NOMO-1 (cell line): ENCODE measurements around the gene ZGLP1.

ENCODE experiments used
- DNase-seq, 2 experiments: peaks; one replicate each; lab custom pipeline; 2025; ENCODE audit not compliant: unreplicated experiment in 2 of 2; lab: John Stamatoyannopoulos, UW

Gene ZGLP1

GRCh38 chr19:10295847-10296591 is 13.6 kb downstream of the ZGLP1 start:
- DNase-seq = no peak

DNA sequence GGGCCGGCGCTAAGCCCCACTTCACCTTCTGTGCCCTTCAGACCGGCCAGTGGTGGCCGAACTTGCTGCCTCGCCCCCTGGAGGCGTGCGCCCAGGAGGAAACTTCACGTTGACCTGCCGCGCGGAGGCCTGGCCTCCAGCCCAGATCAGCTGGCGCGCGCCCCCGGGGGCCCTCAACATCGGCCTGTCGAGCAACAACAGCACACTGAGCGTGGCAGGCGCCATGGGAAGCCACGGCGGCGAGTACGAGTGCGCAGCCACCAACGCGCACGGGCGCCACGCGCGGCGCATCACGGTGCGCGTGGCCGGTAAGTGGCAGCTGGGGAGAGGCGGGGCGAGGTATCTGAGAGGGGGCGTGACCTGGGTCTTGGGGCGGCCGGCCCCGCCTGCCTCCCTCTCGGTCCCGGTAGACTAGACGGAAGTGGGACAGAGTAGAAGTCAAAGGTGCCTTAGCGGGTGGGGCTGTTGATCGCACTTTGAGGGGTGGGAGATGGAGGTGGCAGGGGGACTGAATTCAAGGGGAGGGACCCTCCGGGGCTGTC is 14.2 kb downstream of the ZGLP1 start:
- DNase-seq = peak; percentile 51 to 54

- no peak for DNase-seq
These were observed 15.3 kb downstream of the ZGLP1 start for GRCh38 chr19:10294368-10294697.

DNA sequence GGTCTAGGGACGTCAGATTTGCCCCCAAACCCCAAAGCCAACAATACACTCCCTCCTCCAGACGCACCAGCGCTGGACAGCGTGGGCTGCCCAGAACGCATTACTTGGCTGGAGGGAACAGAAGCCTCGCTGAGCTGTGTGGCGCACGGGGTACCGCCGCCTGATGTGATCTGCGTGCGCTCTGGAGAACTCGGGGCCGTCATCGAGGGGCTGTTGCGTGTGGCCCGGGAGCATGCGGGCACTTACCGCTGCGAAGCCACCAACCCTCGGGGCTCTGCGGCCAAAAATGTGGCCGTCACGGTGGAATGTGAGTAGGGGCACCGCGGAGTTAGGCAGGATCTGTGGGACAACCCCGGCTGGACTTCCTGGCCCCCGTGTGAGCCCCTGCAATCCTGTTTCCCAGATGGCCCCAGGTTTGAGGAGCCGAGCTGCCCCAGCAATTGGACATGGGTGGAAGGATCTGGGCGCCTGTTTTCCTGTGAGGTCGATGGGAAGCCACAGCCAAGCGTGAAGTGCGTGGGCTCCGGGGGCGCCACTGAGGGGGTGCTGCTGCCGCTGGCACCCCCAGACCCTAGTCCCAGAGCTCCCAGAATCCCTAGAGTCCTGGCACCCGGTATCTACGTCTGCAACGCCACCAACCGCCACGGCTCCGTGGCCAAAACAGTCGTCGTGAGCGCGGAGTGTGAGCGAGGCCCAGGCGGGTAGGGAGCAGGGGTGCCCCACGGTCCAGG is 15.8 kb downstream of the ZGLP1 start:
- no peak for DNase-seq

DNA sequence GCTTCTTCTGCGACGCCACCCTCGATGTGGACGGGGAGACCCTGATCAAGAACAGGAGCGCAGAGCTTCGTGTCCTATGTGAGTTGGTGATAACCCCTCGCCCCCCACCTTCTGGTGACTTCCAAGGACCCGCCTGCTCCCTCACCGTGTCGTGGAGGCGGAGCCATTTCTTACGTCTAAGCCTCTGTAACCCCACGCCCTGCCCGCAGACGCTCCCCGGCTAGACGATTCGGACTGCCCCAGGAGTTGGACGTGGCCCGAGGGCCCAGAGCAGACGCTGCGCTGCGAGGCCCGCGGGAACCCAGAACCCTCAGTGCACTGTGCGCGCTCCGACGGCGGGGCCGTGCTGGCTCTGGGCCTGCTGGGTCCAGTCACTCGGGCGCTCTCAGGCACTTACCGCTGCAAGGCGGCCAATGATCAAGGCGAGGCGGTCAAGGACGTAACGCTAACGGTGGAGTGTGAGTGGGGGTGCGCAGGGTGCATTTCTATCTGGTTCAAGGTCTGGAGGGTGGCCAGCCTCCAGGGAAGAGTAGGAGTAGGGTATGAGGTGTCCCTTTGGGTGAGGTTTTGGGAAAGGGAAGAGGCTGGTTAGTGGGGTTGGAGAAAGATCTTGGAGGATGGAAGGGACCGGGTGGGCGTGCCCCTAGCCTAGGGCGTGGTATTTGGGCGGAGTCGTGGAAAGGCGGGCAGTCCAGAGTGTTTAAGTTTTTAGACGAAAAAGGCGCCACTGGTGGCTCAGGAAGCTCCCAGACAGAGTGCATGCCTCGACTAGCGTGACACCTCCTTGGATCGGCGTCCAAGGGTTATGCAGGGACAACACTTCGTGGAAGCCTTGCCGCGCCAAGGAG is 16.6 kb downstream of the ZGLP1 start:
- DNase-seq = no peak

- peak; percentile 39 to 58 for DNase-seq
These were observed 17.3 kb downstream of the ZGLP1 start for GRCh38 chr19:10292206-10292788.

DNA sequence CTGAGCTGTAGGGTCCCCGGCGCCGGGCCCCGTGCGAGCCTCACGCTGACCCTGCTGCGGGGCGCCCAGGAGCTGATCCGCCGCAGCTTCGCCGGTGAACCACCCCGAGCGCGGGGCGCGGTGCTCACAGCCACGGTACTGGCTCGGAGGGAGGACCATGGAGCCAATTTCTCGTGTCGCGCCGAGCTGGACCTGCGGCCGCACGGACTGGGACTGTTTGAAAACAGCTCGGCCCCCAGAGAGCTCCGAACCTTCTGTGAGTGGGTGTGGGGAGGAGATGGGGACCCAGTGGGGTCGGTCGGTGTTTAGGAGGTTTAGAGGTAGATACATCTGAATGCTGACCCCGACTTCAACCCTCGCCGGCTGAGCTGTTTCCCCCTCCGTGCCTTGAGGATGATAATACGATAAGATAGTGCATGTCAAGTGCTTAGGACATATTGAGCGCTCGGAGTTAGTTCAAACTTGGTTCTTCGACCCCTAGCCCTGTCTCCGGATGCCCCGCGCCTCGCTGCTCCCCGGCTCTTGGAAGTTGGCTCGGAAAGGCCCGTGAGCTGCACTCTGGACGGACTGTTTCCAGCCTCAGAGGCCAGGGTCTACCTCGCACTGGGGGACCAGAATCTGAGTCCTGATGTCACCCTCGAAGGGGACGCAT is 17.9 kb downstream of the ZGLP1 start:
- no peak for DNase-seq

GRCh38 chr19:10290876-10291553 is 18.6 kb downstream of the ZGLP1 start:
- DNase-seq = peak in 1 of 2 experiments; percentile 33

DNA sequence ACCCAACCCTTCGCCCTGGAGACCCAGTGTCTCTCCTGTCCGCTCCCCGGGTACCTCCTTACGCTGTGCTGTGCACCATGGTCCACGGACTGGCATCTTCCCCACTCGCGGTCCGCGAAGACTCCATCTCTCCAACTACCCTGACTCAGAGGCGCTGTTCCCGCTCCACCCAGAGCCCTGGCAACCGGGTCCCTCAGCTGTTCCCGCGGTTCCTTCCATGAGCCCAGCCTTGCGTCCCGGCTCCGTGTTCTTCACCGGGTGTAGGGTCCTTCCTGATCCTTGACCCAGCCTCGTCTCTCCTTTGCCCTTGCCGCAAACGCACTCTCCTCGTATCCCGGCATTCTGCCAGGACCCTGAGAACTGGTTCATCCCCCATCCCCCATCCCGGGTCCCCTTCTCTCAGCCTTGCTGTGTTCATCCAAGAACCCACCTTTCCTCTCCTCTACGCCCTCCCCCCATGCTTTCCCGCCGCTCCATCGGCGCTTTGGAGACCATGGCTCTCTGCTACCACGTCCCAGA is 19.2 kb downstream of the ZGLP1 start:
- no peak for DNase-seq

DNA sequence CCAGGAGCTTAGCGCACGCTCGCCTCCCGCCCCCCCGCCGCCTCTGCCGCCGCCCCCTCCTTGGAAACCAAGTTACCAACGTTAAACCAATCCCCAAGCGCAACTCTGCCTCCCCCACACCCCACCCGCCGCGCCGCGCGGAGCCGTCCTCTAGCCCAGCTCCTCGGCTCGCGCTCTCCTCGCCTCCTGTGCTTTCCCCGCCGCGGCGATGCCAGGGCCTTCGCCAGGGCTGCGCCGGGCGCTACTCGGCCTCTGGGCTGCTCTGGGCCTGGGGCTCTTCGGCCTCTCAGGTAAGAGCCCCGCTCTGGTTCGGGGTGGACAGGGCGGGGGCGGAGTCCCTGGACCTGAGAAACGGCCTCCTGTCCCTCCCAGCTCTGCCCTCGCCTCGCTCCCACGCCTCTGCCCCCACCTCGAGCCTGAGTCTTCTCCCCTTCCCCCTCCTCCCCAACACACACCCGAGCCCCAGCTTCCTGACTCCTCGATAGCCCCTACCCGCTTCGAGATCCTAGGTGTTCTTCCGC is 19.7 kb downstream of the ZGLP1 start, which contains the start of gene ICAM5:
Gene ICAM5, plus strand, starts transcription at position 117 of the 521 bp plus-strand sequence. Its CDS starts 92 bp downstream, at position 209.
- DNase-seq = no peak

DNA sequence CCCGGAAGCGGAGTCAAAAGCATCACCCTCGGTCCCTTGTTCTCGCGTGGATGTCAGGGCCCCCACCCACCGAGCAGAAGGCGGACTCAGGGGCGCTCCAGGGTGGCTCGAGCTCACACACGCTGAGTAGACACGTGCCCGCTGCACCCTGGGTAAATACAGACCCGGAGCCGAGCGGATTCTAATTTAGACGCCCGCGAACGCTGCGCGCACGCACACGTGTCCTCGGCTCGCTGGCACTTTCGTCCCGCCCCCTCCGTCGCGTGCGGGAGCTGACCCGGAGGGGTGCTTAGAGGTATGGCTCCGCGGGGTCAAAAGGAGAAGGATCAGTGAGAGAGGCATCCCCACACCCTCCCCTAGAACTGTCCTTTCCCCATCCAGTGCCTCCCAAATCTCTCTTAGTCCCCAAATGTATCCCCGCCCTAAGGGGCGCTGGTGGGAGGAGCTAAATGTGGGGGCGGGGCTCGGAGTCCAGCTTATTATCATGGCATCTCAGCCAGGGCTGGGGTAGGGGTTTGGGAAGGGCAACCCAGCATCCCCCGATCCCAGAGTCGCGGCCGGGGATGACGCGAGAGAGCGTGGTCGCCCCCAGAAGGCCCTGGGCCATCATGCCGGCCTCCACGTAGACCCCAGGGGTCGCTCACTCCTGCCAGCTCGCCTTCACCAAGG is 20.3 kb downstream of the ZGLP1 start:
- DNase-seq = peak in 1 of 2 experiments; percentile 23

GRCh38 chr19:10288662-10289166 is 20.9 kb downstream of the ZGLP1 start:
- no peak for DNase-seq

DNA sequence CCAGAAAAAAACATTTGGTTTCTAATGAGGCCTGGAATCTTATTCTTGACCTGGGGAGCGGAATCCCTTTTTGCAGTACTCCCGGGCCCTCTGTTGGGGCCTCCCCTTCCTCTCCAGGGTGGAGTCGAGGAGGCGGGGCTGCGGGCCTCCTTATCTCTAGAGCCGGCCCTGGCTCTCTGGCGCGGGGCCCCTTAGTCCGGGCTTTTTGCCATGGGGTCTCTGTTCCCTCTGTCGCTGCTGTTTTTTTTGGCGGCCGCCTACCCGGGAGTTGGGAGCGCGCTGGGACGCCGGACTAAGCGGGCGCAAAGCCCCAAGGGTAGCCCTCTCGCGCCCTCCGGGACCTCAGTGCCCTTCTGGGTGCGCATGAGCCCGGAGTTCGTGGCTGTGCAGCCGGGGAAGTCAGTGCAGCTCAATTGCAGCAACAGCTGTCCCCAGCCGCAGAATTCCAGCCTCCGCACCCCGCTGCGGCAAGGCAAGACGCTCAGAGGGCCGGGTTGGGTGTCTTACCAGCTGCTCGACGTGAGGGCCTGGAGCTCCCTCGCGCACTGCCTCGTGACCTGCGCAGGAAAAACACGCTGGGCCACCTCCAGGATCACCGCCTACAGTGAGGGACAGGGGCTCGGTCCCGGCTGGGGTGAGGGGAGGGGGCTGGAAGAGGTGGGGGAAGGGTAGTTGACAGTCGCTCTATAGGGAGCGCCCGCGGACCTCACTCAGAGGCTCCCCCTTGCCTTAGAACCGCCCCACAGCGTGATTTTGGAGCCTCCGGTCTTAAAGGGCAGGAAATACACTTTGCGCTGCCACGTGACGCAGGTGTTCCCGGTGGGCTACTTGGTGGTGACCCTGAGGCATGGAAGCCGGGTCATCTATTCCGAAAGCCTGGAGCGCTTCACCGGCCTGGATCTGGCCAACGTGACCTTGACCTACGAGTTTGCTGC is 22.5 kb downstream of the ZGLP1 start, which contains the start of gene ICAM4:
Gene ICAM4, plus strand, starts transcription at position 153 of the 935 bp plus-strand sequence. Its CDS starts 58 bp downstream, at position 211.
- peak; percentile 67 to 76 for DNase-seq

DNA sequence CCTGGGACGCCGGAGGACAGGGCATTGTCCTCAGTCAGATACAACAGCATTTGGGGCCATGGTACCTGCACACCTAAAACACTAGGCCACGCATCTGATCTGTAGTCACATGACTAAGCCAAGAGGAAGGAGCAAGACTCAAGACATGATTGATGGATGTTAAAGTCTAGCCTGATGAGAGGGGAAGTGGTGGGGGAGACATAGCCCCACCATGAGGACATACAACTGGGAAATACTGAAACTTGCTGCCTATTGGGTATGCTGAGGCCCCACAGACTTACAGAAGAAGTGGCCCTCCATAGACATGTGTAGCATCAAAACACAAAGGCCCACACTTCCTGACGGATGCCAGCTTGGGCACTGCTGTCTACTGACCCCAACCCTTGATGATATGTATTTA is 24.2 kb downstream of the ZGLP1 start:
- DNase-seq = peak; percentile 15 to 25

DNA sequence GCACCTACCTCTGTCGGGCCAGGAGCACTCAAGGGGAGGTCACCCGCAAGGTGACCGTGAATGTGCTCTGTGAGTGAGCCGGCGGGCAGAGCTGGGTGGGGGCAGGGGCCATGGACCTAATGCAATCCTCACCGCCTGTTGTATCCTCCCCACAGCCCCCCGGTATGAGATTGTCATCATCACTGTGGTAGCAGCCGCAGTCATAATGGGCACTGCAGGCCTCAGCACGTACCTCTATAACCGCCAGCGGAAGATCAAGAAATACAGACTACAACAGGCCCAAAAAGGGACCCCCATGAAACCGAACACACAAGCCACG is 24.7 kb downstream of the ZGLP1 start:
- no peak for DNase-seq

DNA sequence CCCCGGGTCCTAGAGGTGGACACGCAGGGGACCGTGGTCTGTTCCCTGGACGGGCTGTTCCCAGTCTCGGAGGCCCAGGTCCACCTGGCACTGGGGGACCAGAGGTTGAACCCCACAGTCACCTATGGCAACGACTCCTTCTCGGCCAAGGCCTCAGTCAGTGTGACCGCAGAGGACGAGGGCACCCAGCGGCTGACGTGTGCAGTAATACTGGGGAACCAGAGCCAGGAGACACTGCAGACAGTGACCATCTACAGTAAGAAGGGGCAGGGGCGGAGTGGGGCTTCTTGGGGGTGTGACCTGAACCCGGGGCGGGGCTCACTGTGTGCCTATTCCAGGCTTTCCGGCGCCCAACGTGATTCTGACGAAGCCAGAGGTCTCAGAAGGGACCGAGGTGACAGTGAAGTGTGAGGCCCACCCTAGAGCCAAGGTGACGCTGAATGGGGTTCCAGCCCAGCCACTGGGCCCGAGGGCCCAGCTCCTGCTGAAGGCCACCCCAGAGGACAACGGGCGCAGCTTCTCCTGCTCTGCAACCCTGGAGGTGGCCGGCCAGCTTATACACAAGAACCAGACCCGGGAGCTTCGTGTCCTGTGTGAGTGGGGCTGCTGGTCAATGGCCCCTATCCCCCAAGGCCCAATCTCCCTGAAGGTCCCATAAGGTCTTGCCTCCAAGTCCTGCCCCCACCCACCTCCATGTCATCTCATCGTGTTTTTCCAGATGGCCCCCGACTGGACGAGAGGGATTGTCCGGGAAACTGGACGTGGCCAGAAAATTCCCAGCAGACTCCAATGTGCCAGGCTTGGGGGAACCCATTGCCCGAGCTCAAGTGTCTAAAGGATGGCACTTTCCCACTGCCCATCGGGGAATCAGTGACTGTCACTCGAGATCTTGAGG is 25.3 kb downstream of the ZGLP1 start:
- no peak for DNase-seq
